Measurements from ENCODE around the gene ASH1L. TPM values are rescaled to one million over a fixed set of nuclear protein-coding genes. Genes with fewer than 3 reads are reported as not detected.
"Not testable (repeated sequence)": the region's sequence is repeated elsewhere in the genome, so short reads cannot be mapped to it uniquely, and the experiment has no call there.

The ASH1L gene
- total RNA-seq, 1 donor from 2014 or later: 28.5 TPM

GRCh38 chr1:155509064-155509463 is 53.5 kb downstream of the ASH1L start:
- no peaks in the 10 kb centered on the region for H3K27me3 Mint-ChIP-seq (ENCODE audit: unreplicated experiment)
- no peak overlapping the region for H3K4me3 Mint-ChIP-seq (ENCODE audit: unreplicated experiment)
- H3K36me3 Mint-ChIP-seq (ENCODE audit: low read depth, unreplicated experiment): no peaks in the 10 kb centered on the region
- TF ChIP-seq CTCF (IDR thresholded peaks at IDR 0.05; ENCODE audit: unreplicated experiment): no peak
- no peaks in the 10 kb centered on the region for H3K4me1 Mint-ChIP-seq (ENCODE audit: unreplicated experiment)
- no peak for DNase-seq (ENCODE audit: low spot score)
- H3K9me3 Mint-ChIP-seq (ENCODE audit: unreplicated experiment): no peaks in the 10 kb centered on the region
- no peak overlapping the region for H3K27ac Mint-ChIP-seq (ENCODE audit: unreplicated experiment)

- Mint-ChIP-seq H3K27ac (ENCODE audit: unreplicated experiment) (no peak overlapping the region), H3K36me3 (ENCODE audit: low read depth, unreplicated experiment) (no peaks in the 10 kb centered on the region), H3K4me3 (ENCODE audit: unreplicated experiment) (no peak overlapping the region), H3K9me3 (ENCODE audit: unreplicated experiment) (no peaks in the 10 kb centered on the region), H3K4me1 (ENCODE audit: unreplicated experiment) (no peaks in the 10 kb centered on the region), H3K27me3 (ENCODE audit: unreplicated experiment) (no peaks in the 10 kb centered on the region)
- DNase-seq (ENCODE audit: low spot score): no peak
- no peak for TF ChIP-seq CTCF (IDR thresholded peaks at IDR 0.05; ENCODE audit: unreplicated experiment)
Observed at GRCh38 chr1:155507945-155508344, 54.7 kb downstream of the ASH1L start.

GRCh38 chr1:155505963-155506362 is 56.6 kb downstream of the ASH1L start:
- H3K9me3 Mint-ChIP-seq (ENCODE audit: unreplicated experiment); H3K4me3 Mint-ChIP-seq (ENCODE audit: unreplicated experiment); H3K27me3 Mint-ChIP-seq (ENCODE audit: unreplicated experiment); H3K4me1 Mint-ChIP-seq (ENCODE audit: unreplicated experiment); H3K27ac Mint-ChIP-seq (ENCODE audit: unreplicated experiment); H3K36me3 Mint-ChIP-seq (ENCODE audit: low read depth, unreplicated experiment); DNase-seq (ENCODE audit: low spot score): not testable (repeated sequence)

GRCh38 chr1:155504207-155504606 is 58.4 kb downstream of the ASH1L start:
- Mint-ChIP-seq H3K36me3 (ENCODE audit: low read depth, unreplicated experiment) (no peaks in the 10 kb centered on the region), H3K9me3 (ENCODE audit: unreplicated experiment) (no peaks in the 10 kb centered on the region), H3K27ac (ENCODE audit: unreplicated experiment) (no peak overlapping the region), H3K4me3 (ENCODE audit: unreplicated experiment) (no peak overlapping the region), H3K4me1 (ENCODE audit: unreplicated experiment) (peaks cover 6% of the 10 kb centered on the region), H3K27me3 (ENCODE audit: unreplicated experiment) (no peaks in the 10 kb centered on the region)
- no peak for DNase-seq (ENCODE audit: low spot score)
- no peak for TF ChIP-seq CTCF (IDR thresholded peaks at IDR 0.05; ENCODE audit: unreplicated experiment)

- TF ChIP-seq CTCF (IDR thresholded peaks at IDR 0.05; ENCODE audit: unreplicated experiment): no peak
- Mint-ChIP-seq H3K4me3 (ENCODE audit: unreplicated experiment) (no peak overlapping the region), H3K27ac (ENCODE audit: unreplicated experiment) (no peak overlapping the region), H3K4me1 (ENCODE audit: unreplicated experiment) (peaks cover 6% of the 10 kb centered on the region), H3K27me3 (ENCODE audit: unreplicated experiment) (no peaks in the 10 kb centered on the region), H3K9me3 (ENCODE audit: unreplicated experiment) (no peaks in the 10 kb centered on the region), H3K36me3 (ENCODE audit: low read depth, unreplicated experiment) (no peaks in the 10 kb centered on the region)
- no peak for DNase-seq (ENCODE audit: low spot score)
Observed at GRCh38 chr1:155499953-155500639, 62.5 kb downstream of the ASH1L start.

Data from endothelial cell (in vitro differentiated cells).